CD14-positive monocyte (primary cell): ENCODE results near the gene GUSB. TPM values are rescaled to one million over a fixed set of nuclear protein-coding genes. Genes with fewer than 3 reads are reported as not detected.
"Not testable (repeated sequence)": the region's sequence is repeated elsewhere in the genome, so short reads cannot be mapped to it uniquely, and the experiment has no call there.

ENCODE experiments used
- DNase-seq, 3 donors: peaks; one replicate each; pipeline ENCODE4 v3.0.0-alpha.2; 2011 to 2022
- H2AFZ ChIP-seq: 2 replicates; pipeline ENCODE4 v1.6.0; 2012; ENCODE audit warnings: mild to moderate bottlenecking, low read depth, low read length, inconsistent platforms; ENCODE audit not compliant: insufficient read depth, poor library complexity, severe bottlenecking
- H3K27ac ChIP-seq, 2 donors: 1 replicate in 1 of 2; 2 replicates in 1 of 2; pipeline ENCODE4 v1.5.1; 2012 to 2013; ENCODE audit warnings: low read length in 2 of 2, control low read depth in 1 of 2, inconsistent platforms in 1 of 2, low read depth in 1 of 2, mild to moderate bottlenecking in 1 of 2
- H3K27me3 ChIP-seq, 2 donors: one replicate each; pipeline versions ENCODE4 v1.6.0 to v1.6.1; 2011 to 2013; ENCODE audit warnings: low read length in 2 of 2; ENCODE audit not compliant: control insufficient read depth in 2 of 2, insufficient read depth in 2 of 2
- H3K36me3 ChIP-seq, 2 donors: replicated peaks in 1 of 2; 1 replicate in 1 of 2; 2 replicates in 1 of 2; pipeline versions ENCODE4 v1.5.1 to v1.6.1; 2012 to 2013; ENCODE audit warnings: low read length in 2 of 2, control low read depth in 1 of 2, inconsistent platforms in 1 of 2, mild to moderate bottlenecking in 1 of 2; ENCODE audit not compliant: insufficient read depth in 2 of 2, control insufficient read depth in 1 of 2
- H3K4me1 ChIP-seq, 2 donors: 1 replicate in 1 of 2; 2 replicates in 1 of 2; pipeline versions ENCODE4 v1.5.1 to v1.6.1; 2012 to 2013; ENCODE audit warnings: low read length in 2 of 2, control low read depth in 1 of 2, inconsistent platforms in 1 of 2, mild to moderate bottlenecking in 1 of 2, moderate library complexity in 1 of 2; ENCODE audit not compliant: insufficient read depth in 2 of 2, control insufficient read depth in 1 of 2
- H3K4me2 ChIP-seq: replicated peaks from 2 replicates; pipeline ENCODE3; 2012; ENCODE audit warnings: low read length, moderate library complexity, mild to moderate bottlenecking; ENCODE audit not compliant: poor library complexity, severe bottlenecking; ENCODE audit errors: extremely low read depth
- H3K4me3 ChIP-seq, 3 experiments: fragments of 200-600 bp in 1 of 3; sonication (generic) in 1 of 3; replicated peaks in 1 of 3; 1 replicate in 2 of 3; 2 replicates in 1 of 3; pipeline ENCODE4 v1.5.1; 2011 to 2013; ENCODE audit warnings: low read length in 3 of 3, mild to moderate bottlenecking in 3 of 3, control low read depth in 2 of 3, low read depth in 2 of 3, inconsistent platforms in 1 of 3, moderate library complexity in 1 of 3
- H3K79me2 ChIP-seq: 2 replicates; pipeline ENCODE4 v1.6.0; 2012; ENCODE audit warnings: mild to moderate bottlenecking, control low read depth, inconsistent platforms, low read length, moderate library complexity; ENCODE audit not compliant: insufficient read depth
- H3K9ac ChIP-seq: 2 replicates; pipeline ENCODE4 v1.6.0; 2017; ENCODE audit warnings: low read length, mild to moderate bottlenecking; ENCODE audit not compliant: insufficient read depth, poor library complexity, severe bottlenecking
- H3K9me3 ChIP-seq, 2 donors: replicated peaks in 1 of 2; 1 replicate in 1 of 2; 2 replicates in 1 of 2; pipeline versions ENCODE4 v1.5.1 to v1.6.1; 2012 to 2013; ENCODE audit warnings: low read length in 2 of 2, control low read depth in 1 of 2; ENCODE audit not compliant: control insufficient read depth in 1 of 2, insufficient read depth in 1 of 2
- H4K20me1 ChIP-seq: 2 replicates; pipeline ENCODE4 v1.6.0; 2012; ENCODE audit warnings: mild to moderate bottlenecking, low read length, control low read depth, moderate library complexity; ENCODE audit not compliant: insufficient read depth
- H3K27ac Mint-ChIP-seq, 7 donors: one replicate each; pipeline ENCODE4 v1.8.0; 2020; ENCODE audit warnings: mild to moderate bottlenecking in 7 of 7, mixed read lengths in 7 of 7, moderate library complexity in 6 of 7, inconsistent platforms in 2 of 7
- H3K27me3 Mint-ChIP-seq, 3 donors: one replicate each; pipeline ENCODE4 v1.8.0; 2021 to 2022; ENCODE audit warnings: low read depth in 3 of 3, mild to moderate bottlenecking in 3 of 3, mixed read lengths in 3 of 3, moderate library complexity in 3 of 3, inconsistent platforms in 1 of 3
- H3K36me3 Mint-ChIP-seq, 2 donors: one replicate each; pipeline ENCODE4 v1.8.0; 2020; ENCODE audit warnings: mixed read lengths in 2 of 2, inconsistent platforms in 1 of 2, mild to moderate bottlenecking in 1 of 2
- H3K4me1 Mint-ChIP-seq: one replicate; pipeline ENCODE4 v1.8.0; 2020; ENCODE audit warnings: mild to moderate bottlenecking, mixed read lengths
- H3K4me3 Mint-ChIP-seq, 2 donors: one replicate each; pipeline ENCODE4 v1.8.0; 2020; ENCODE audit warnings: mild to moderate bottlenecking in 2 of 2, mixed read lengths in 2 of 2, moderate library complexity in 1 of 2
- H3K9me3 Mint-ChIP-seq, 7 donors: one replicate each; pipeline ENCODE4 v1.8.0; 2020 to 2022; ENCODE audit warnings: mixed read lengths in 7 of 7, mild to moderate bottlenecking in 6 of 7, moderate library complexity in 6 of 7, inconsistent platforms in 2 of 7
- CTCF ChIP-seq: fragments of 200-600 bp; IDR thresholded peaks from one replicate; pipeline ENCODE4 v1.8.0; 2022; ENCODE audit warnings: antibody characterized with exemption, mild to moderate bottlenecking
- WGBS: methylation state at CpG from one replicate; pipeline ENCODE4 v1.1.5; 2013; ENCODE audit warnings: missing lambda C conversion rate; ENCODE audit not compliant: insufficient coverage; 5-methylcytosine and 5-hydroxymethylcytosine counted together
- intact Hi-C, 2 donors: fragments of 100-400 bp; cut with micrococcal nuclease; formaldehyde crosslinking; loops; one replicate each; pipeline versions ENCODE4 v1.15.0 to v1.15.1; 2023
- polyA plus RNA-seq, 3 donors: library from polyadenylated mRNA; depleted of rRNA in 1 of 3; unstranded in 2 of 3; stranded (reverse) in 1 of 3; fragments of 300-500 nt in 2 of 3; fragments of >200 nt in 1 of 3; fragmentation: Illumina TruSeq in 2 of 3; gene quantifications; 1 replicate in 2 of 3; 2 replicates in 1 of 3; pipeline ENCODE4 v1.2.3, GENCODE V29; 2012 to 2021

GUSB gene
- polyA plus RNA-seq, 3 donors = 113 to 121 (median 115) TPM

- Mint-ChIP-seq H3K4me1 (no peaks in the 10 kb centered on the region), H3K4me3 (no peak overlapping the region), H3K27me3 (peaks cover 0 to 1% (median 0%) of the 10 kb centered on the region in 3 donors), H3K27ac (peak overlapping the region in 6 of 7 donors; percentile 43 to 81 (median 64)), H3K36me3 (peaks cover 81 to 97% of the 10 kb centered on the region in 2 donors), H3K9me3 (no peaks in the 10 kb centered on the region)
- no peak for TF ChIP-seq CTCF
- H3K27me3 ChIP-seq = no peaks in the 10 kb centered on the region
- WGBS = 95% methylated on average over 16 of the region's 17 CpGs
- H4K20me1 ChIP-seq = peaks cover 7% of the 10 kb centered on the region
- peak overlapping the region in 1 of 2 donors; percentile 37 for H3K27ac ChIP-seq
- no peak overlapping the region for H3K4me2 ChIP-seq
- intact Hi-C loops = no loop called here
- H3K4me1 ChIP-seq = no peaks in the 10 kb centered on the region
- H3K9me3 ChIP-seq = no peaks in the 10 kb centered on the region
- H3K9ac ChIP-seq = no peak overlapping the region
- H2AFZ ChIP-seq = no peak overlapping the region
- H3K36me3 ChIP-seq = peaks cover 91 to 98% of the 10 kb centered on the region in 2 donors
- H3K79me2 ChIP-seq = no peaks in the 10 kb centered on the region
- no peak for DNase-seq
- H3K4me3 ChIP-seq = no peak overlapping the region
Measured at GRCh38 chr7:65967361-65968155, 14.5 kb downstream of the GUSB start.

- H3K27ac Mint-ChIP-seq = peak overlapping the region in 6 of 7 donors; percentile 43 to 88 (median 66)
Measured at GRCh38 chr7:65966146-65966545, 15.9 kb downstream of the GUSB start.

GRCh38 chr7:65964671-65965070 is 17.3 kb downstream of the GUSB start:
- H3K9me3 Mint-ChIP-seq, H3K4me2 ChIP-seq, H3K4me3 ChIP-seq, H3K9me3 ChIP-seq, H2AFZ ChIP-seq, intact Hi-C loops, H3K27ac ChIP-seq, H3K79me2 ChIP-seq, H4K20me1 ChIP-seq, H3K27me3 ChIP-seq, H3K27me3 Mint-ChIP-seq, H3K9ac ChIP-seq, H3K4me1 Mint-ChIP-seq, H3K4me1 ChIP-seq, DNase-seq, H3K4me3 Mint-ChIP-seq: not testable (repeated sequence)
- peak overlapping the region in 3 of 7 donors; percentile 27 to 66 (median 42) for H3K27ac Mint-ChIP-seq
- peaks cover 80 to 96% of the 10 kb centered on the region in 2 donors for H3K36me3 Mint-ChIP-seq
- WGBS = no CpG with 5 or more reads among the region's 3 CpGs
- H3K36me3 ChIP-seq = peaks cover 91 to 98% of the 10 kb centered on the region in 2 donors

More at GRCh38 chr7:65966146-65966545, 15.9 kb downstream of the GUSB start:
- Histone ChIP-seq H2AFZ (no peak overlapping the region), H3K4me3 (no peak overlapping the region), H3K4me2 (no peak overlapping the region), H3K27ac (peak overlapping the region in 1 of 2 donors; percentile 39), H3K4me1 (no peaks in the 10 kb centered on the region), H3K79me2 (no peaks in the 10 kb centered on the region), H3K36me3 (peaks cover 88 to 98% of the 10 kb centered on the region in 2 donors), H4K20me1 (peaks cover 7% of the 10 kb centered on the region), H3K9ac (no peak overlapping the region), H3K9me3 (no peaks in the 10 kb centered on the region), H3K27me3 (no peaks in the 10 kb centered on the region)
- intact Hi-C loops = no loop called here
- H3K4me3 Mint-ChIP-seq = no peak overlapping the region
- H3K36me3 Mint-ChIP-seq = peaks cover 80 to 96% of the 10 kb centered on the region in 2 donors
- peaks cover 0 to 1% (median 0%) of the 10 kb centered on the region in 3 donors for H3K27me3 Mint-ChIP-seq
- no peaks in the 10 kb centered on the region for H3K9me3 Mint-ChIP-seq
- H3K4me1 Mint-ChIP-seq = no peaks in the 10 kb centered on the region
- no peak for DNase-seq
- 33% methylated on average over 1 of the region's 6 CpGs for WGBS
- TF ChIP-seq CTCF = no peak
